GM18519 (cell line): ENCODE data around the gene NDUFAB1.
"Not testable (repeated sequence)": the region's sequence is repeated elsewhere in the genome, so short reads cannot be mapped to it uniquely, and the experiment has no call there.

ENCODE experiments used
- ATAC-seq: cut with Tn5 transposase; IDR thresholded peaks from one replicate; pipeline ENCODE4 v1.9.1; 2021; ENCODE audit warnings: mild to moderate bottlenecking, moderate library complexity; ENCODE audit not compliant: unreplicated experiment, low FRiP score

NDUFAB1 gene

GRCh38 chr16:23584186-23585076, 11.7 kb downstream of the NDUFAB1 start:
- ATAC-seq: no peak

DNA sequence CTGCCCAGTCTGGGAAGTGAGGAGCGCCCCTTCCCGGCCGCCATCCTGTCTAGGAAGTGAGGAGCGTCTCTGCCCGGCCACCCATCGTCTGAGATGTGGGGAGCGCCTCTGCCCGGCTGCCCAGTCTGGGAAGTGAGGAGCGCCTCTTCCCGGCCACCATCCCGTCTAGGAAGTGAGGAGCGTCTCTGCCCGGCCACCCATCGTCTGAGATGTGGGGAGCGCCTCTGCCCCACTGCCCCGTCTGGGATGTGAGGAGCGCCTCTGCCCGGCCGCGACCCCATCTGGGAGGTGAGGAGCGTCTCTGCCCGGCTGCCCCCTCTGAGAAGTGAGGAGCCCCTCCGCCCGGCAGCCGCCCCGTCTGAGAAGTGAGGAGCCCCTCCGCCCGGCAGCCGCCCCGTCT, 12.8 kb downstream of the NDUFAB1 start:
- ATAC-seq: not testable (repeated sequence)

- no peak for ATAC-seq
Observed at GRCh38 chr16:23581764-23582163, 14.4 kb downstream of the NDUFAB1 start.

GRCh38 chr16:23580391-23580790, 15.7 kb downstream of the NDUFAB1 start:
- ATAC-seq: no peak

- no peak for ATAC-seq
Observed at GRCh38 chr16:23579371-23579770, 16.7 kb downstream of the NDUFAB1 start.

DNA sequence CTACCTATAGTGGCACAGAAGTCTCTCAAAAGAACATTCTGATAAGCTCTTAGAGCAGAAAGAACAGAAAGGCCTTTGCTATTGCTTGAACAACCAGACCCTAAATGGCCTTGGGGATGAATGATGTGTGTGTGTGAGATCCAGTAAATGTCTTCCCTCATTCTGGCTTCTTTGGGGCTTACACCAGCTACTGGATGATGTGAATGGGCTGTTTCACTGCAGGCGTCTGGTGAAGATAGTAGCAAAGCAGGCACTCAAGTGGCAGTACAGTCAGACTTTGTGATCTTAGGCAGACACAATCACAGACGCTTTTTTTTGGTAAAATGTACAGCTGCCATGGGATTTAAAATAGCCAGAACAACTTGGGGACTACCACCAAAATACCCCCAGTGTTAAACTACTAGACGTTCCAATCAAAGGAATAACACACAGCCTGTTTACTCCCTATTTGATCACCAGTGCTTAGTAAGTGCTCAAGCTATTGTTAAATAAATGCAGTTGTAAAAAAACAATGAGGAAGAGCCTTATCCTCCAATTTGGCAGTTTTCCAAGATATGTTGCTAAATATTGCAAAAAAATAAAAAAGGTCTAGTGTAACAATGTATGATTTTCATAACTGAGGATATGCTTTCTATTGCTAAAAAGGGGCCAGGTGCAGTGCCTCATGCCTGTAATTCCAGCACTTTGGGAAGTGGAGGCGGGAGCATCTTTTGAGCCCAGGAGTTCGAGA, 17.9 kb downstream of the NDUFAB1 start:
- ATAC-seq: no peak

DNA sequence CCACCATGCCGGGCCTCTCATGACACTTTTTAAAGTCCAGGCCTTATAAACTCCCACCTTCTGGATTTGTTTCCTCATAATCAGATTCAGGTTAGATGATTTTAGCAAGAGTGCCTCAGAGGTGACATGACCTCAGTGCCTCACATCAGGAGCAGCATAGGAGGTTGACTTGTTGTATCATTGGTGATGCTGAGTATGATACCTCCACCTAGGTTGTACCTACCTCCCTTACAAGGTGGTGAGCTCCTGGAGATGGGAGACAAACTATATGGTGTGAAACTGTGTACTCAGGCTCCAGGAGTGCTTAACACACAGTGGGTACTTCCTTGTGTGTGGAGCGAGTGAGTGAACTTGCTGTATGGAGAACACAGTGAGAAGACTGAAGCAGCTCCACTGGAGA, 18.6 kb downstream of the NDUFAB1 start:
- no peak for ATAC-seq

- no peak for ATAC-seq
Observed at GRCh38 chr16:23575834-23576233, 20.3 kb downstream of the NDUFAB1 start.

GRCh38 chr16:23573817-23574216, 22.3 kb downstream of the NDUFAB1 start:
- ATAC-seq: no peak

DNA sequence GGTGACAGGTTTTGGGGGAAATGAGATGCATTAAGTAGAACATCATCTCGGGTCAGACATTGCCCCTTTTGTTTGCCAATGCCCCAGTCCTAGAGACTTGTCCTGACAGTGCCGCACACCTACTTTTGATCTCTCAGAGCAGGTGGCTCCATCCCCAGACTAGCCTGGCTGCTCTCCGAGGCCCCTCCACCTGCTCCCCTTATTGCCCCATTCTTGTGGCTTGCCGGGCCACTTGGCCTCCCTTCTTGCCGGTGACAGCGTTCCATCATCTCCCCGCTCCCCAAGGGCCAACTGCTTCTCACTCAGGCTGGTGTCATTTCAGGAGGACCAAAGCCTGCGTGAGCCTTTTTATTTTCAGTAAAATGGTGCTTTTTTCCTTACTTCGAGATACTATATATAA, 23.7 kb downstream of the NDUFAB1 start:
- ATAC-seq: no peak

GRCh38 chr16:23571895-23572294, 24.2 kb downstream of the NDUFAB1 start:
- ATAC-seq: no peak

GRCh38 chr16:23570992-23571632, 25.0 kb downstream of the NDUFAB1 start:
- ATAC-seq: no peak

DNA sequence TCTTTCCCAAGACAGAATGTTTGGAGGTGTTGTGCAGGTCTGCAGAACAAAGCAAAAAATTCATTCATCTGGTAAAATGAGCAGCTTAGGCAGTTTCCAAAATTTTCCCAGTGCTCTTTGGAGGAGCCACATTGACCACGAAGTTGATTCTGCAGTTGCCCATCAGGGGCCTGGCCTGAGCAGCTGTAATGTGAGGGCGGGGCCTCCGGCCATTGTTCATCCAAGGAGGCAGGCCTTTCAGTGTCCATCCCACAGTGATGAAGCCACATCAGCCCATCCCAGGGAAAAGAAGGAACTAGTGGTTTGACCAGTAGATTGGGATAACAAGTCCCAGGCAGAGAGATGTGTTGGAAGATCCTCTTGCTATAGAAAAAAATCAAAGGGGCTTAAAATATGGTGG, 28.5 kb downstream of the NDUFAB1 start:
- no peak for ATAC-seq

GRCh38 chr16:23566724-23567123, 29.4 kb downstream of the NDUFAB1 start:
- no peak for ATAC-seq

DNA sequence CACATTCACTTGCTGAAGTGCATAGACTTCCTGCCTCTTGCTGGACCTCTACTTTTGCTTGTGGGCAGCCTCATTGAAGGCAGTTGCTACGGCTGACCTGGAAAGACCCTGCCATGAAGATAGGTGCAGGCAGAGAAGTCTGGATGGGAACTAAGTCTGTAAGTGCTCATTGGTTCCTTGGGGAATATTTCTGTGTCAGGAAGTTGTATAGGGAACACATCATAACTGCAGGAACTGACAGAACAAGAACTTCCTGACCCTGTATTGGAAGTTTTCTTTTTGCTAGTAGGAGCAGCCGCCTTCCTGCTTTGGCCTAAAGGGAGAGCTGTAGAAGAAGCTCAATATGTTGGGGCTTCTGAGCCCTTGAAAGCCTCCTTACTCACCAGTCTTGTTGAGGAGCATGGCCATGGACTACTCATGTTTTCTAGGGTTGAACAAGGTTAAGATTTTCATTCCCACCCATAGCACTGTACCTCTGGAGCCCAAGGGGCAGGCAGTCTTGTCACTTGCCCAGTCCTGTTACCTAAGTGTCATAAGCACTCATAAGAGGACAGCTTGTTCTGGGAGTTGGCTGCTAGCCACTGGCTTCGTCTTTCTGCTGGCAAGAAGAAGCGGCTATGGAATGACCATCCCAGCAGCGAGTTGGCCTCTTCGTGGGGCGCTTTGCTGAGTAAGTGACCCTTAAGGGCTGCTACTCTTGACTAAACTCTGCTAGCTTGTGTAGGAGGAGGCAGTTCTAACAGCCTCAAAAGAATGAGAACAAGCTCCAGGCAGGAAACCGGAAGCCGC, 31.3 kb downstream of the NDUFAB1 start:
- ATAC-seq: no peak

GRCh38 chr16:23563186-23563585, 32.9 kb downstream of the NDUFAB1 start:
- ATAC-seq: no peak

DNA sequence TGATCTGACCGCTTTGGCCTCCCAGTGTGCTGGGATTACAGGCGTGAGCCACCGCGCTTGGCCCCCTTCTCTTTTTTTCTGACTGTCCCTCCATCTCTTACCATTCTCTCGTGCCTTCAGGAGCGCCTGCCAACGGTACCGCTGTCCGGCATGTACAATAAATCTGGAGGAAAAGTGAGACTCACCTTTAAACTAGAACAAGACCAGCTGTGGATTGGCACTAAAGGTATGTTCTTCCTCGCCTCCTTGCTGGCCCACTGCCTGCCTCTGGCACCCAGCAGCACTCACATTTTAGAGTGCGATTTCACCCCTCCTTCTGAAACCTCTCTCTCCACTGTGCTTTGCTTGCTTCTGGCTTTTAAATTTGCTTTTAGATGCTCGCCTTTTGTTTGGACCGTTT, 33.6 kb downstream of the NDUFAB1 start:
- no peak for ATAC-seq

DNA sequence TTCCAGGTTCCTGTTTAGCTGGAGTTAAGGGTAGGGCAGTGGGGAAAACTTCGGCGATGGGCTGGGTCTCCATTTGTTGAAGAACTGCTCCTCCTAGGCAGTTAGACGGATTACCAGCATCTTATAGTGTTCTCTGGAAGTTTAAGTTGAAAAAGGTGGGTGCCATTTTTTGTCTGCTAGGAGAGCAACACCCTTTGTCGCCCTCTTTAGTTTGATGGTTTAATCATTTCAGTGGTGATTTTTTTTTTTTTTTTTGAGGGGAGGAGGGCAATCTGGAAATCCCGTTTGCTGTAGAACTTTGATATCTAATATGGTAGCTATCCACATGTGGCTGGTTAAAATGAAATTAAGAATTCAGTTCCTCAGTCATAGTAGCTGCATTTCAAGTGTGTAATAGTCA, 34.5 kb downstream of the NDUFAB1 start:
- ATAC-seq: no peak

DNA sequence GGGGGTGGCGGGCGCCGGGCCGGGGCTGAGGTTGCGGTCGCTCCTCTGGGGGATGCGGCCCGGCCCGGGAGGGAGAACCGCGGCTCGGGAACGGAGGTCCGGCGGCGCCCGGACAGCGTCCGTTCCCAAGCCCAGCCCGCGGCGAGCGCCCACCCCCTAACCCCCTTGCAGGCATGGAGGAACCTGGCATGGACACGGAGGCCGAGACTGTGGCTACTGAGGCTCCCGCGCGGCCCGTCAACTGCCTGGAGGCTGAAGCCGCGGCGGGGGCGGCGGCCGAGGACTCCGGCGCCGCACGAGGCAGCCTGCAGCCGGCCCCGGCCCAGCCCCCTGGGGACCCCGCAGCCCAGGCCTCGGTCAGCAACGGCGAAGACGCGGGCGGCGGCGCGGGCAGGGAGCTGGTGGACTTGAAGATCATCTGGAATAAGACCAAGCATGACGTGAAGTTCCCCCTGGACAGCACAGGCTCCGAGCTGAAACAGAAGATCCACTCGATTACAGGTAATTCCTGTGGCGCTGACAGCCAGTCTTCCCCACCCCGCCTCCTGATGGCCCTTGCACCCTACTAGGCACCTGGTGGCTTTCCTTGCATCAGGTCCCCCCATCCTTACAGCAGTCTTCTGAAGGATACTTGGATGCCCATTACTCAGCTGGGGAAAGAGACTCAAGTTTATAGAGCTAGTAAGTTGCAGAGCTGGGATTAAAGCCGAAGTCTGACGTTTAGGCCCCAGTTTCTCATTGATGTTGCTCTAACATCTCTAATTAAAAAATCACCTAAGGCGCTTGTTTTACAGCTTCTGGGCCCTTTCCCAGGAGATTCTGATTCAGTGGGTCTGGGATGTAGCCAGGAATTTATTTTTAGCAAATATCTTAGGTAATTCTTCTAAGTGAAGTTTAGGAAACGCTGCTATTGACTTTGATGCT, 38.1 kb downstream of the NDUFAB1 start:
- peak; percentile 16 for ATAC-seq
